Measurements from ENCODE around the gene DIP2B.
A peak's percentile ranks its signal among the peaks of the same experiment; 100 is the strongest.
"Not testable (repeated sequence)": the region's sequence is repeated elsewhere in the genome, so short reads cannot be mapped to it uniquely, and the experiment has no call there.

Gene DIP2B

GRCh38 chr12:50753232-50753769 is 248.5 kb downstream of the DIP2B start:
- no peak for DNase-seq
- Mint-ChIP-seq H3K36me3 (ENCODE audit: low read depth) (peaks cover 24% of the 10 kb centered on the region), H3K27me3 (ENCODE audit: low read depth, poor library complexity) (peaks cover 4% of the 10 kb centered on the region), H3K27ac (no peak overlapping the region), H3K4me1 (no peaks in the 10 kb centered on the region), H3K4me3 (no peak overlapping the region), H3K9me3 (no peaks in the 10 kb centered on the region)
- TF ChIP-seq CTCF (IDR thresholded peaks at IDR 0.05): no peak

GRCh38 chr12:50763639-50764285 is 259.0 kb downstream of the DIP2B start, which contains the start of gene ATF1:
Gene ATF1 (plus strand): TSS chr12:50764101. CDS start chr12:50780146, 16,045 bp downstream.
- H3K36me3 Mint-ChIP-seq (ENCODE audit: low read depth): peaks cover 18% of the 10 kb centered on the region
- H3K9me3 Mint-ChIP-seq: peaks cover 6% of the 10 kb centered on the region
- peaks cover 34% of the 10 kb centered on the region for H3K4me1 Mint-ChIP-seq
- TF ChIP-seq CTCF (IDR thresholded peaks at IDR 0.05): no peak
- peak; percentile 83 for DNase-seq
- H3K4me3 Mint-ChIP-seq: peak within 1 kb of the TSS; percentile 92
- peak within 1 kb of the TSS; percentile 99 for H3K27ac Mint-ChIP-seq
- H3K27me3 Mint-ChIP-seq (ENCODE audit: low read depth, poor library complexity): no peaks in the 10 kb centered on the region

GRCh38 chr12:50764286-50765094 is 259.7 kb downstream of the DIP2B start:
- Mint-ChIP-seq H3K9me3 (peaks cover 12% of the 10 kb centered on the region), H3K27me3 (ENCODE audit: low read depth, poor library complexity) (no peaks in the 10 kb centered on the region), H3K4me3 (peak overlapping the region; percentile 92), H3K36me3 (ENCODE audit: low read depth) (peaks cover 22% of the 10 kb centered on the region), H3K27ac (peak overlapping the region; percentile 99), H3K4me1 (peaks cover 34% of the 10 kb centered on the region)
- peak; percentile 71 for DNase-seq
- TF ChIP-seq CTCF (IDR thresholded peaks at IDR 0.05): no peak

- Mint-ChIP-seq H3K4me1 (peaks cover 34% of the 10 kb centered on the region), H3K27ac (peak overlapping the region; percentile 81), H3K27me3 (ENCODE audit: low read depth, poor library complexity) (no peaks in the 10 kb centered on the region), H3K9me3 (peaks cover 13% of the 10 kb centered on the region), H3K36me3 (ENCODE audit: low read depth) (peaks cover 30% of the 10 kb centered on the region), H3K4me3 (peak overlapping the region; percentile 92)
- TF ChIP-seq CTCF (IDR thresholded peaks at IDR 0.05): peak; percentile 60
- DNase-seq: peak; percentile 21
These were observed 260.5 kb downstream of the DIP2B start for GRCh38 chr12:50765095-50765911.

- H3K4me3 Mint-ChIP-seq: no peak overlapping the region
- peaks cover 22% of the 10 kb centered on the region for H3K4me1 Mint-ChIP-seq
- no peak for DNase-seq
- H3K36me3 Mint-ChIP-seq (ENCODE audit: low read depth): peaks cover 55% of the 10 kb centered on the region
- H3K27ac Mint-ChIP-seq: no peak overlapping the region
- H3K27me3 Mint-ChIP-seq (ENCODE audit: low read depth, poor library complexity): no peaks in the 10 kb centered on the region
- TF ChIP-seq CTCF (IDR thresholded peaks at IDR 0.05): no peak
- peaks cover 32% of the 10 kb centered on the region for H3K9me3 Mint-ChIP-seq
These were observed 263.6 kb downstream of the DIP2B start for GRCh38 chr12:50768391-50768790.

- not testable (repeated sequence) for H3K27me3 Mint-ChIP-seq (ENCODE audit: low read depth, poor library complexity); H3K4me3 Mint-ChIP-seq; DNase-seq
- Mint-ChIP-seq H3K9me3 (peaks cover 35% of the 10 kb centered on the region), H3K27ac (peak overlapping the region; percentile 48), H3K36me3 (ENCODE audit: low read depth) (peaks cover 59% of the 10 kb centered on the region), H3K4me1 (peaks cover 22% of the 10 kb centered on the region)
These were observed 264.0 kb downstream of the DIP2B start for GRCh38 chr12:50768813-50769212.
